OCI-LY7 (cell line): ENCODE results near the gene ANKS6.

Experiments used
- EZH2phosphoT487 ChIP-seq: fragments of 200-600 bp; sonication (generic); IDR thresholded peaks from 2 replicates; pipeline ENCODE4 v1.6.1; 2018; ENCODE audit warnings: low read depth, borderline replicate concordance, mild to moderate bottlenecking, mixed run types, antibody characterized with exemption, low read length, moderate library complexity, mixed read lengths
- TF ChIP-seq, protein P1 (sequence below): fragments of 200-600 bp; sonication (generic); conservative IDR thresholded peaks from 2 replicates; pipeline ENCODE4 v1.5.1; 2014; ENCODE audit warnings: mild to moderate bottlenecking, antibody characterized with exemption, low read length, moderate library complexity, mixed read lengths

DNA sequence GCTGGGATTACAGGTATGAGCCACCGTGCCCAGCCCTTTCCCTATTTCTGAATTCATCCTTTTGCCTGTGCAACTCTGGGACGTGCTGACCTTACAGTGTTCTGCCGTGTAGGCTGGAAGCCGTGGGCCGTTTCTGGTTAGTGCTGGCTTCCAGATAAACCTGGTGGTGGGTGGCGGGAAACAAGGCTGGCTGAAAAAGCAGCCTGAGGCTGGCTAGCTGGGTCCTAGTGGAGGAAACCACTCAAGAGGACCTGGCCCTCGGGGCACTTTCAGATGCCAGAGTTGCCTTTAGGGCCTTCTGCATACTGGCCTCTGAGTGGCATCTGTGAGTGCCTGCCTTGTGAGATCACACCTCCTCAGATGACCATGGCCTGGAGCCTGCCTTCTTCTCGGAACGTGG, 38.0 kb upstream of the ANKS6 start:
- TF ChIP-seq, protein P1, sequence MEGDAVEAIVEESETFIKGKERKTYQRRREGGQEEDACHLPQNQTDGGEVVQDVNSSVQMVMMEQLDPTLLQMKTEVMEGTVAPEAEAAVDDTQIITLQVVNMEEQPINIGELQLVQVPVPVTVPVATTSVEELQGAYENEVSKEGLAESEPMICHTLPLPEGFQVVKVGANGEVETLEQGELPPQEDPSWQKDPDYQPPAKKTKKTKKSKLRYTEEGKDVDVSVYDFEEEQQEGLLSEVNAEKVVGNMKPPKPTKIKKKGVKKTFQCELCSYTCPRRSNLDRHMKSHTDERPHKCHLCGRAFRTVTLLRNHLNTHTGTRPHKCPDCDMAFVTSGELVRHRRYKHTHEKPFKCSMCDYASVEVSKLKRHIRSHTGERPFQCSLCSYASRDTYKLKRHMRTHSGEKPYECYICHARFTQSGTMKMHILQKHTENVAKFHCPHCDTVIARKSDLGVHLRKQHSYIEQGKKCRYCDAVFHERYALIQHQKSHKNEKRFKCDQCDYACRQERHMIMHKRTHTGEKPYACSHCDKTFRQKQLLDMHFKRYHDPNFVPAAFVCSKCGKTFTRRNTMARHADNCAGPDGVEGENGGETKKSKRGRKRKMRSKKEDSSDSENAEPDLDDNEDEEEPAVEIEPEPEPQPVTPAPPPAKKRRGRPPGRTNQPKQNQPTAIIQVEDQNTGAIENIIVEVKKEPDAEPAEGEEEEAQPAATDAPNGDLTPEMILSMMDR: no peak
- no peak for TF ChIP-seq EZH2phosphoT487
